ENCODE measurements around the gene C10orf62.

DNA sequence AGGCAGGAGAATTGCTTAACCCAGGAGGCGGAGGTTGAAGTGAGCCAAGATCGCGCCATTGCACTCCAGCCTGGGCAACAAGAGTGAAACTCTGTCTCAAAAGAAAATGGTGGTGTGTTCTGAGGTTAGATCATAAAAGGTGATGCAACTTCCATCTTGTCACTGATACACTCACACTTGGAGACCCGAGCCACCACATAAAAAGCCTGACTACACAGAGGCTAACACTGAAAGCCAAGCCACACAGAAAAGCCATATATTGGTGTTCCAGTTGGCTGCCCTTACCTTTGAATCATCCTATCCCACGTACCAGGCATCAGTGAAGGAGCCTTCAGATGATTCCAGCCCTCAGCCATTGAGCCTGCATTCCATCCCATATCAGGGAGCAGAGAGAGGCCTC is 39.8 kb downstream of the C10orf62 start:
- no peak for TF ChIP-seq EZH2 (IDR thresholded peaks at IDR 0.05; ENCODE audit: low read depth, unreplicated experiment)
- TF ChIP-seq, protein P1, sequence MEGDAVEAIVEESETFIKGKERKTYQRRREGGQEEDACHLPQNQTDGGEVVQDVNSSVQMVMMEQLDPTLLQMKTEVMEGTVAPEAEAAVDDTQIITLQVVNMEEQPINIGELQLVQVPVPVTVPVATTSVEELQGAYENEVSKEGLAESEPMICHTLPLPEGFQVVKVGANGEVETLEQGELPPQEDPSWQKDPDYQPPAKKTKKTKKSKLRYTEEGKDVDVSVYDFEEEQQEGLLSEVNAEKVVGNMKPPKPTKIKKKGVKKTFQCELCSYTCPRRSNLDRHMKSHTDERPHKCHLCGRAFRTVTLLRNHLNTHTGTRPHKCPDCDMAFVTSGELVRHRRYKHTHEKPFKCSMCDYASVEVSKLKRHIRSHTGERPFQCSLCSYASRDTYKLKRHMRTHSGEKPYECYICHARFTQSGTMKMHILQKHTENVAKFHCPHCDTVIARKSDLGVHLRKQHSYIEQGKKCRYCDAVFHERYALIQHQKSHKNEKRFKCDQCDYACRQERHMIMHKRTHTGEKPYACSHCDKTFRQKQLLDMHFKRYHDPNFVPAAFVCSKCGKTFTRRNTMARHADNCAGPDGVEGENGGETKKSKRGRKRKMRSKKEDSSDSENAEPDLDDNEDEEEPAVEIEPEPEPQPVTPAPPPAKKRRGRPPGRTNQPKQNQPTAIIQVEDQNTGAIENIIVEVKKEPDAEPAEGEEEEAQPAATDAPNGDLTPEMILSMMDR (conservative IDR thresholded peaks at IDR 0.05; ENCODE audit: low read depth in 2 of 2), result no peak
- no peak for TF ChIP-seq EZH2phosphoT487 (IDR thresholded peaks at IDR 0.05; ENCODE audit: unreplicated experiment)
- no peak for TF ChIP-seq POLR2AphosphoS5 (IDR thresholded peaks at IDR 0.05; ENCODE audit: low read depth)
- no peak for TF ChIP-seq CREB1 (CRISPR knock-in tag; IDR thresholded peaks at IDR 0.05; ENCODE audit: low read depth)
- no peak for TF ChIP-seq REST (IDR thresholded peaks at IDR 0.05; ENCODE audit: unreplicated experiment)
- no peak for TF ChIP-seq ZNF114 (CRISPR knock-in tag; IDR thresholded peaks at IDR 0.05)
- TF ChIP-seq NANOG (IDR thresholded peaks at IDR 0.05; ENCODE audit: borderline replicate concordance), result no peak
- TF ChIP-seq ZNF331 (CRISPR knock-in tag; IDR thresholded peaks at IDR 0.05; ENCODE audit: low read depth), result no peak
- TF ChIP-seq JUNB (IDR thresholded peaks at IDR 0.05; ENCODE audit: unreplicated experiment), result no peak
- TF ChIP-seq STAT1 (IDR thresholded peaks at IDR 0.05; ENCODE audit: unreplicated experiment), result no peak
